Brain microvascular endothelial cell (primary cell): ENCODE measurements around the gene THSD7A.
A peak's percentile ranks its signal among the peaks of the same experiment; 100 is the strongest.
"Not testable (repeated sequence)": the region's sequence is repeated elsewhere in the genome, so short reads cannot be mapped to it uniquely, and the experiment has no call there.

Source experiments
- DNase-seq: peaks from one replicate; pipeline ENCODE4 v3.0.0-alpha.2; 2020
- H3K27ac ChIP-seq: fragments of 250-450 bp; sonication (Bioruptor Pico); 2 replicates; pipeline ENCODE4 v1.5.1; 2020; ENCODE audit warnings: mild to moderate bottlenecking, moderate library complexity
- H3K27me3 ChIP-seq: fragments of 250-450 bp; sonication (Bioruptor Pico); replicated peaks from 2 replicates; pipeline ENCODE4 v1.5.1; 2020; ENCODE audit warnings: mild to moderate bottlenecking
- H3K36me3 ChIP-seq: fragments of 250-450 bp; sonication (Bioruptor Pico); replicated peaks from 2 replicates; pipeline ENCODE4 v1.5.1; 2020; ENCODE audit warnings: mild to moderate bottlenecking
- H3K4me3 ChIP-seq: 2 replicates; pipeline ENCODE4 v1.5.1; 2011; ENCODE audit warnings: low read depth, mild to moderate bottlenecking, control low read depth, low read length, moderate library complexity
- CTCF ChIP-seq: IDR thresholded peaks from 2 replicates; pipeline ENCODE4 v1.5.1; 2011; ENCODE audit warnings: low read depth, mild to moderate bottlenecking, moderate library complexity, low read length, control low read depth, inconsistent platforms; ENCODE audit errors: missing control alignments
- in situ Hi-C: cut with HindIII; loops from 2 replicates; pipeline ENCODE4 v1.10.0; 2017; ENCODE audit warnings: low sequenced_read_pairs, low pct_ligation_motif_present

Gene THSD7A

GRCh38 chr7:11449316-11449715 lies 382.7 kb downstream of the THSD7A start:
- in situ Hi-C loops, result no loop called here
- Histone ChIP-seq H3K27me3 (no peaks in the 10 kb centered on the region), H3K36me3 (no peaks in the 10 kb centered on the region), H3K27ac (no peak overlapping the region), H3K4me3 (no peak overlapping the region)
- DNase-seq, result no peak
- TF ChIP-seq CTCF, result no peak

DNA sequence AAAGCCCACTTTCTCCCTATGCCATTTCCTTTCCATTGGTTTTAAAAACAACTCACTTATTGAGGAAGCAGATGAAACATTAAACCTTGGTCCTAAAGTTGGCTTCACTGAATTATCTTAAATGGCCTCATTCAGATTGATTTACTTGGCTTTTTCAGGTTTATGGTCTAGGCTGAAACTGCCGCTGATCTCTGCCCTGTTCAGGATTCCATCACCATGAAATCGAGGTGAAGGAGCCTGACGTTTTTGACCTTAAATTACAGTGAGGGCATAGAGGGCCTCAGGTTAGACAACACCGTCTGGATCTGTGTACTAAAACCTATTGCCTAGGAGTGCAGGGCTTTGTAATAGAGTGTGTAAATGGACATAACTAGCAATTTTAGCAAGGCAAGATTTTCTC lies 383.7 kb downstream of the THSD7A start:
- no peak for TF ChIP-seq CTCF
- Histone ChIP-seq H3K4me3 (no peak overlapping the region), H3K27me3 (no peaks in the 10 kb centered on the region), H3K36me3 (no peaks in the 10 kb centered on the region), H3K27ac (no peak overlapping the region)
- DNase-seq, result no peak
- in situ Hi-C loops, result no loop called here

- Histone ChIP-seq H3K27ac (no peak overlapping the region), H3K4me3 (no peak overlapping the region), H3K27me3 (no peaks in the 10 kb centered on the region), H3K36me3 (no peaks in the 10 kb centered on the region)
- no peak for DNase-seq
- TF ChIP-seq CTCF, result no peak
- in situ Hi-C loops, result no loop called here
These were observed 384.9 kb downstream of the THSD7A start for GRCh38 chr7:11447106-11447505.

DNA sequence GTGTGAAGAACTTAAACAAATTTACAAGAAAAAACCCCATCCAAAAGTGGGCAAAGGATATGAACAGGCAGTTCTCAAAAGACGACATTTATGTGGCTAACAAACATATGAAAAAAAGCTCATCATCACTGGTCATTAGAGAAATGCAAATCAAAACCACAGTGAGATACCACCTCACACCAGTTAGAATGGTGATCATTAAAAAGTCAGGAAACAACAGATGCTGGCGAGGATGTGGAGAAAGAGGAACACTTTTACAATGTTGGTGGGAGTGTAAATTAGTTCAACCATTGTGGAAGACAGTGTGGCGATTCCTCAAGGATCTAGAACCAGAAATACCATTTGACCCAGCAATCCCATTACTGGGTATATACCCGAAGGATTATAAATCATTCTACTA lies 388.1 kb downstream of the THSD7A start:
- DNase-seq, H3K4me3 ChIP-seq, H3K27ac ChIP-seq, H3K36me3 ChIP-seq, in situ Hi-C loops, H3K27me3 ChIP-seq: not testable (repeated sequence)

DNA sequence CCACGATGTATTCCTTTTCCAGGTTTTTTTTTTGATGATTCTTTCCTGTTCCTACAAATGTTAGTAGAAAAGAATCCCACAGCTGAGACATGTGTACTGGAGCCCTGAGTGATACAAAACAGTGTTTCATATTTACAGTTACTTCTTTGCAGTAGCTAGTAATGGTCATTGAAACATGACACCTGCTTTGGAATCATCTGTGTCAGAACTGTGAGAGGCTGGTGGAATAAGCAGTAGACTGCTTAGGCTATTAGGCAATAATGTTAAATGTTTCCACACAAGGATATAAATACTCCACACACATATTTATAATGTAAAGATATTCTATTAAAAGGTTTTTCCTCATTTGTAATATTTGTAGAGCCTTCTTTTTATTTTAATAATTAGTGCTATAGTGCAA lies 394.0 kb downstream of the THSD7A start:
- in situ Hi-C loops, result no loop called here
- DNase-seq, result peak; percentile 22
- Histone ChIP-seq H3K27me3 (no peaks in the 10 kb centered on the region), H3K27ac (no peak overlapping the region), H3K36me3 (no peaks in the 10 kb centered on the region), H3K4me3 (no peak overlapping the region)
- TF ChIP-seq CTCF, result no peak

- Histone ChIP-seq H3K4me3 (no peak overlapping the region), H3K27me3 (no peaks in the 10 kb centered on the region), H3K27ac (no peak overlapping the region), H3K36me3 (no peaks in the 10 kb centered on the region)
- in situ Hi-C loops, result no loop called here
- DNase-seq, result no peak
- TF ChIP-seq CTCF, result no peak
These were observed 395.0 kb downstream of the THSD7A start for GRCh38 chr7:11436773-11437524.
